ENCODE results near the gene NUP155.

The NUP155 gene

DNA sequence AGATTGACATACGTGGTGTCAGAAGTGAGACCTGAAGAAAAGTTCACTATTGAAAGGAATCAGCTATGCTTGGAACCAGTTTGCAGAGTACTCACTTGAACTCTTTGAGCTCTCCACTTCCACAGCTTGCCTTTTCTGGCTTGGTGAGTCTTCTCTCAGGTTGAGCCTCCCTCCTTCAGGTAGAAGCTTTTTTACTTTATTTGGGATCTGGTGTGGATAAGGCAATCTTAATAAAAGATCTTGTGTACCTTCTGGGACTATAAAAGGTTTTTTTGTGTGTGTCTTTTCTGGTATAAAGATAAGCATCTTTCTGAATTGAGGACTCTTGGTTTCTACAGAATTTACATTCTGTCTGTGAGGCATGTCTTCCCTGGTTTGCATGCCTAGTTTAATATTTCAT lies 116.3 kb downstream of the NUP155 start:
- Histone ChIP-seq H3K9me3 (ENCODE audit: control insufficient read depth, low read length) (no peaks in the 10 kb centered on the region), H3K9ac (no peak overlapping the region), H3K27ac (peak overlapping the region; percentile 1), H3K4me1 (peaks cover 4% of the 10 kb centered on the region), H3K36me3 (ENCODE audit: control insufficient read depth, insufficient read depth, low read length) (no peaks in the 10 kb centered on the region), H3K79me2 (no peaks in the 10 kb centered on the region), H3K27me3 (ENCODE audit: control insufficient read depth, insufficient read depth, low read length) (no peaks in the 10 kb centered on the region), H3K4me2 (ENCODE audit: low read length) (no peak overlapping the region), H2AFZ (peak overlapping the region; percentile 23), H3K4me3 (ENCODE audit: low read depth, low read length) (no peak overlapping the region)
- TF ChIP-seq, protein P1, sequence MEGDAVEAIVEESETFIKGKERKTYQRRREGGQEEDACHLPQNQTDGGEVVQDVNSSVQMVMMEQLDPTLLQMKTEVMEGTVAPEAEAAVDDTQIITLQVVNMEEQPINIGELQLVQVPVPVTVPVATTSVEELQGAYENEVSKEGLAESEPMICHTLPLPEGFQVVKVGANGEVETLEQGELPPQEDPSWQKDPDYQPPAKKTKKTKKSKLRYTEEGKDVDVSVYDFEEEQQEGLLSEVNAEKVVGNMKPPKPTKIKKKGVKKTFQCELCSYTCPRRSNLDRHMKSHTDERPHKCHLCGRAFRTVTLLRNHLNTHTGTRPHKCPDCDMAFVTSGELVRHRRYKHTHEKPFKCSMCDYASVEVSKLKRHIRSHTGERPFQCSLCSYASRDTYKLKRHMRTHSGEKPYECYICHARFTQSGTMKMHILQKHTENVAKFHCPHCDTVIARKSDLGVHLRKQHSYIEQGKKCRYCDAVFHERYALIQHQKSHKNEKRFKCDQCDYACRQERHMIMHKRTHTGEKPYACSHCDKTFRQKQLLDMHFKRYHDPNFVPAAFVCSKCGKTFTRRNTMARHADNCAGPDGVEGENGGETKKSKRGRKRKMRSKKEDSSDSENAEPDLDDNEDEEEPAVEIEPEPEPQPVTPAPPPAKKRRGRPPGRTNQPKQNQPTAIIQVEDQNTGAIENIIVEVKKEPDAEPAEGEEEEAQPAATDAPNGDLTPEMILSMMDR (IDR thresholded peaks at IDR 0.05), result no peak

DNA sequence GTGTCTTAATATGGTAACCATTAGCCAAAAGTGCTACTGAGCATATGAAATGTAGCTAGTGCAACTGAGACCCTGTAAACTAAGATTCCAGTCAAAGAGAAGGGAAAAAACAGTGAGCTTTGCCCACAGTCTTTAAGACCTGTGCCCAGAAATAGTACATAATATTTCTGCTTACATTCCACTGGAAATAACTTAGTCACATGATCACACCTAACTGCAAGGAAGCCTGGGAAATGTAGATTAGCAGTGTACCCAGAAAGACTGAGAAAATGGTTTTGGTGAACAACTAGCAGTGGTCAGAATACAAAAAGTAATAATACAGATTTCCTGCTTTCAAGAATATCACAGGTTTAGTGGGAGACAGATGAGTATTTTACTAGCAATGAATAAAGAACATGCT lies 119.2 kb downstream of the NUP155 start:
- no peaks in the 10 kb centered on the region for H3K9me3 ChIP-seq (ENCODE audit: control insufficient read depth, low read length)
- H3K4me3 ChIP-seq (ENCODE audit: low read depth, low read length), result no peak overlapping the region
- peaks cover 4% of the 10 kb centered on the region for H3K79me2 ChIP-seq
- no peak overlapping the region for H2AFZ ChIP-seq
- no peak overlapping the region for H3K9ac ChIP-seq
- peaks cover 8% of the 10 kb centered on the region for H3K4me1 ChIP-seq
- TF ChIP-seq, protein P1 (IDR thresholded peaks at IDR 0.05), result no peak
- H3K27me3 ChIP-seq (ENCODE audit: control insufficient read depth, insufficient read depth, low read length), result no peaks in the 10 kb centered on the region
- no peak overlapping the region for H3K27ac ChIP-seq
- H3K4me2 ChIP-seq (ENCODE audit: low read length), result no peak overlapping the region
- H3K36me3 ChIP-seq (ENCODE audit: control insufficient read depth, insufficient read depth, low read length), result no peaks in the 10 kb centered on the region

DNA sequence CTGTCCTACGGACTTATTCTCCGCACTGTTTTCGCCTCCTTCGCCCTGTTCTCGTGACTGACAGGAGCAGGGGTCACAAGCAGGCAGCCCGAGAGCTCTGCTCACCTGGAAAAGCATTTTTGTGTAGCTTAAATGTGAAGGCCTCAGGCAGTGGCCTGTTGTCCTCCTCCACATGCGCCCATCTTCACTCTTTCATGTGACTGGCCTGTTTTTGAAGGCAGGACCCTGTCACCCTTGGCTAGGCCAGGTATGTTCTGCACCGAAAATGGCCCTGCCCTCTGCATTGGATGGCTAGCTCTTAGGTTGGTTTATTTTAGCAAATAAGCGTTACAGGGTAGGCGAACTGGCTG lies 121.1 kb downstream of the NUP155 start:
- TF ChIP-seq, protein P1 (IDR thresholded peaks at IDR 0.05), result no peak
- H3K36me3 ChIP-seq (ENCODE audit: control insufficient read depth, insufficient read depth, low read length), result no peaks in the 10 kb centered on the region
- H3K27ac ChIP-seq, result peak overlapping the region; percentile 84
- H3K4me2 ChIP-seq (ENCODE audit: low read length), result peak overlapping the region; percentile 94
- peak overlapping the region; percentile 49 for H3K9ac ChIP-seq
- H2AFZ ChIP-seq, result peak overlapping the region; percentile 100
- no peaks in the 10 kb centered on the region for H3K9me3 ChIP-seq (ENCODE audit: control insufficient read depth, low read length)
- peaks cover 4% of the 10 kb centered on the region for H3K79me2 ChIP-seq
- peak overlapping the region; percentile 83 for H3K4me3 ChIP-seq (ENCODE audit: low read depth, low read length)
- H3K27me3 ChIP-seq (ENCODE audit: control insufficient read depth, insufficient read depth, low read length), result no peaks in the 10 kb centered on the region
- peaks cover 8% of the 10 kb centered on the region for H3K4me1 ChIP-seq

DNA sequence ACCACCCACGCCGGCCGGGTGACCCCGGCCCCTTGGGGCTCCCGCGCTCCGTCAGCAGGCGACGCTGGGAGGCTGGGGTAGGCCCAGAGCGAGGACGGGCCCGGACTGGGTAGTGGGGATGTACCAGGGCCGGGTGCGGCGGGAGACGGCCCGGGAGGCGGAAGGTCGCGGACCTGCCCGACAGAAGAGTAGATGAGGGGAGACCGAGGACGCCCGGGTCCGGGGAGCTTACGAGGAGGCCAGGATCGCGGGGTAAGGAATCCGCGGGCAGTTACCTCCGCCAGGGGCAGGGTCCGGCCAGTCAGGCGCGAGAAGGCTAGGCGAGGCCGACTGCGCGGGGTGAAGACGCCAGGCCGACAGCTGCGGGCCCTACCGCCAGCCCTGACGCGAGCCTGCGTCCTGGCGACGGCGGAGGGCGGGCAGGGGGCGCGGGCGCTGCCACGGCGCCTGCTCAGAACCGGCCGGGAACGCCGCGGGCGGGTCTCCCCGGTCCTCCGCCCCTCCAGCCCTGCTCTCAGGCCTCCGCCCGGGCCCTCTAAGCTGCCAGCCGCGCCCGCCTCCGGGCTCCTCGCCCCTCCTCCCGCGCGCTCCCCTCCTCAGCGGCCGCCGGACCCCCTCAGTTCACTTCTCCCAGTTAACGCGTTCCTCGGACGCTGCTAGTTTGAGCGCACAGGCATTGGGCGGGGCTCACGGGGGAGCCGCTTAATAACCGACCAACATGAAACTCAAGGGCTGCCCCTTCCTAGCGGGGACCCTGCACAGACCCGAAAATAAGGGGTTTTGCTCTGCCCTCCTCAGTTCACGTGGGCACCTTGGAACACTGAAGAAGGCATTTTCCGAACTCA lies 121.7 kb downstream of the NUP155 start, which contains the start of gene CPLANE1:
TSS of gene CPLANE1 (minus strand) at position 407 of the 845 bp plus-strand sequence. CDS start 1,678 bp downstream, outside the sequence.
- no peaks in the 10 kb centered on the region for H3K9me3 ChIP-seq (ENCODE audit: control insufficient read depth, low read length)
- peaks cover 8% of the 10 kb centered on the region for H3K4me1 ChIP-seq
- peak within 1 kb of the TSS; percentile 49 for H3K9ac ChIP-seq
- H3K4me2 ChIP-seq (ENCODE audit: low read length), result peak within 1 kb of the TSS; percentile 94
- H3K27ac ChIP-seq, result peak within 1 kb of the TSS; percentile 84
- peaks cover 4% of the 10 kb centered on the region for H3K79me2 ChIP-seq
- peak within 1 kb of the TSS; percentile 83 for H3K4me3 ChIP-seq (ENCODE audit: low read depth, low read length)
- H3K27me3 ChIP-seq (ENCODE audit: control insufficient read depth, insufficient read depth, low read length), result no peaks in the 10 kb centered on the region
- TF ChIP-seq, protein P1 (IDR thresholded peaks at IDR 0.05), result peak; percentile 20
- H3K36me3 ChIP-seq (ENCODE audit: control insufficient read depth, insufficient read depth, low read length), result no peaks in the 10 kb centered on the region
- H2AFZ ChIP-seq, result peak within 1 kb of the TSS; percentile 100

Measured in parathyroid adenoma (tissue), 2 donors.